Measurements from ENCODE around the gene MINDY1. TPM values are rescaled to one million over a fixed set of nuclear protein-coding genes. Genes with fewer than 3 reads are reported as not detected.

MINDY1 gene
- total RNA-seq, 1 donor from 2014 or later: 8.8 TPM

- peaks cover 10% of the 10 kb centered on the region for H3K4me1 ChIP-seq (ENCODE audit: insufficient read depth, low read length)
- H3K9me3 ChIP-seq (ENCODE audit: insufficient read depth, low read depth, low read length): no peaks in the 10 kb centered on the region
- no peak overlapping the region for H3K4me3 ChIP-seq (ENCODE audit: insufficient read depth, low read depth, low read length)
- no peak overlapping the region for H3K4me3 Mint-ChIP-seq (ENCODE audit: unreplicated experiment)
- H3K4me2 ChIP-seq (ENCODE audit: low read length): no peak overlapping the region
- no peaks in the 10 kb centered on the region for H3K36me3 ChIP-seq (ENCODE audit: insufficient read depth, low read length)
- H3K79me2 ChIP-seq (ENCODE audit: insufficient read depth, low read length): no peaks in the 10 kb centered on the region
- FAIRE-seq (no peak), DNase-seq (ENCODE audit: low read depth) (no peak)
- peaks cover 17% of the 10 kb centered on the region for H3K4me1 Mint-ChIP-seq (ENCODE audit: low read depth, unreplicated experiment)
- no peaks in the 10 kb centered on the region for H3K36me3 Mint-ChIP-seq (ENCODE audit: low read depth, unreplicated experiment)
- peaks cover 7% of the 10 kb centered on the region for H3K27me3 ChIP-seq (ENCODE audit: insufficient read depth, low read length)
- no peak overlapping the region for H2AFZ ChIP-seq (ENCODE audit: low read depth, low read length)
- no peak overlapping the region for H3K27ac ChIP-seq (ENCODE audit: low read depth, low read length)
- H4K20me1 ChIP-seq (ENCODE audit: insufficient read depth, low read length): no peaks in the 10 kb centered on the region
- no peak overlapping the region for H3K9ac ChIP-seq (ENCODE audit: low read length)
- no peak for TF ChIP-seq CTCF (IDR thresholded peaks at IDR 0.05; ENCODE audit: insufficient read depth, low read depth, low read length)
- TF ChIP-seq EZH2 (IDR thresholded peaks at IDR 0.05; ENCODE audit: insufficient read depth, low read length): no peak
- H3K9me3 Mint-ChIP-seq (ENCODE audit: unreplicated experiment): no peaks in the 10 kb centered on the region
- H3K27ac Mint-ChIP-seq (ENCODE audit: unreplicated experiment): no peak overlapping the region
- peaks cover 8% of the 10 kb centered on the region for H3K27me3 Mint-ChIP-seq (ENCODE audit: low read depth, unreplicated experiment)
Observed at GRCh38 chr1:150985179-150985825, 21.4 kb downstream of the MINDY1 start.

GRCh38 chr1:150981805-150982712 is 24.6 kb downstream of the MINDY1 start, which contains the start of gene ANXA9:
Gene ANXA9 (plus strand): TSS chr1:150982292. CDS start chr1:150983106, 814 bp downstream.
- Histone ChIP-seq H3K27ac (ENCODE audit: low read depth, low read length) (no peak within 1 kb of the TSS), H3K9me3 (ENCODE audit: insufficient read depth, low read depth, low read length) (no peaks in the 10 kb centered on the region), H3K79me2 (ENCODE audit: insufficient read depth, low read length) (no peaks in the 10 kb centered on the region), H3K4me2 (ENCODE audit: low read length) (no peak within 1 kb of the TSS), H3K36me3 (ENCODE audit: insufficient read depth, low read length) (no peaks in the 10 kb centered on the region), H3K9ac (ENCODE audit: low read length) (no peak within 1 kb of the TSS), H2AFZ (ENCODE audit: low read depth, low read length) (no peak within 1 kb of the TSS), H3K27me3 (ENCODE audit: insufficient read depth, low read length) (peaks cover 7% of the 10 kb centered on the region), H3K4me3 (ENCODE audit: insufficient read depth, low read depth, low read length) (no peak within 1 kb of the TSS), H4K20me1 (ENCODE audit: insufficient read depth, low read length) (no peaks in the 10 kb centered on the region), H3K4me1 (ENCODE audit: insufficient read depth, low read length) (peaks cover 26% of the 10 kb centered on the region)
- Mint-ChIP-seq H3K4me3 (ENCODE audit: unreplicated experiment) (peak within 1 kb of the TSS; percentile 58), H3K27me3 (ENCODE audit: low read depth, unreplicated experiment) (peaks cover 8% of the 10 kb centered on the region), H3K4me1 (ENCODE audit: low read depth, unreplicated experiment) (peaks cover 21% of the 10 kb centered on the region), H3K27ac (ENCODE audit: unreplicated experiment) (peak within 1 kb of the TSS; percentile 34), H3K9me3 (ENCODE audit: unreplicated experiment) (no peaks in the 10 kb centered on the region), H3K36me3 (ENCODE audit: low read depth, unreplicated experiment) (no peaks in the 10 kb centered on the region)
- TF ChIP-seq CTCF (IDR thresholded peaks at IDR 0.05; ENCODE audit: insufficient read depth, low read depth, low read length) (no peak), EZH2 (IDR thresholded peaks at IDR 0.05; ENCODE audit: insufficient read depth, low read length) (no peak)
- DNase-seq (ENCODE audit: low read depth) (no peak), FAIRE-seq (no peak)
